ENCODE measurements around the gene TCFL5. TPM values are rescaled to one million over a fixed set of nuclear protein-coding genes. Genes with fewer than 3 reads are reported as not detected.

Gene TCFL5
- total RNA-seq, 1 donor = 23.7 TPM

- H3K4me3 ChIP-seq (ENCODE audit: low read depth, low read length) = no peak overlapping the region
- TF ChIP-seq, protein P1, sequence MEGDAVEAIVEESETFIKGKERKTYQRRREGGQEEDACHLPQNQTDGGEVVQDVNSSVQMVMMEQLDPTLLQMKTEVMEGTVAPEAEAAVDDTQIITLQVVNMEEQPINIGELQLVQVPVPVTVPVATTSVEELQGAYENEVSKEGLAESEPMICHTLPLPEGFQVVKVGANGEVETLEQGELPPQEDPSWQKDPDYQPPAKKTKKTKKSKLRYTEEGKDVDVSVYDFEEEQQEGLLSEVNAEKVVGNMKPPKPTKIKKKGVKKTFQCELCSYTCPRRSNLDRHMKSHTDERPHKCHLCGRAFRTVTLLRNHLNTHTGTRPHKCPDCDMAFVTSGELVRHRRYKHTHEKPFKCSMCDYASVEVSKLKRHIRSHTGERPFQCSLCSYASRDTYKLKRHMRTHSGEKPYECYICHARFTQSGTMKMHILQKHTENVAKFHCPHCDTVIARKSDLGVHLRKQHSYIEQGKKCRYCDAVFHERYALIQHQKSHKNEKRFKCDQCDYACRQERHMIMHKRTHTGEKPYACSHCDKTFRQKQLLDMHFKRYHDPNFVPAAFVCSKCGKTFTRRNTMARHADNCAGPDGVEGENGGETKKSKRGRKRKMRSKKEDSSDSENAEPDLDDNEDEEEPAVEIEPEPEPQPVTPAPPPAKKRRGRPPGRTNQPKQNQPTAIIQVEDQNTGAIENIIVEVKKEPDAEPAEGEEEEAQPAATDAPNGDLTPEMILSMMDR (IDR thresholded peaks at IDR 0.05; ENCODE audit: insufficient read depth, low read length) = no peak
- no peak for DNase-seq (ENCODE audit: low read depth)
Measured at GRCh38 chr20:62834967-62835730, 26.5 kb downstream of the TCFL5 start.

- TF ChIP-seq, protein P1 (IDR thresholded peaks at IDR 0.05; ENCODE audit: insufficient read depth, low read length) = no peak
Measured at GRCh38 chr20:62832951-62833391, 28.7 kb downstream of the TCFL5 start.

DNA sequence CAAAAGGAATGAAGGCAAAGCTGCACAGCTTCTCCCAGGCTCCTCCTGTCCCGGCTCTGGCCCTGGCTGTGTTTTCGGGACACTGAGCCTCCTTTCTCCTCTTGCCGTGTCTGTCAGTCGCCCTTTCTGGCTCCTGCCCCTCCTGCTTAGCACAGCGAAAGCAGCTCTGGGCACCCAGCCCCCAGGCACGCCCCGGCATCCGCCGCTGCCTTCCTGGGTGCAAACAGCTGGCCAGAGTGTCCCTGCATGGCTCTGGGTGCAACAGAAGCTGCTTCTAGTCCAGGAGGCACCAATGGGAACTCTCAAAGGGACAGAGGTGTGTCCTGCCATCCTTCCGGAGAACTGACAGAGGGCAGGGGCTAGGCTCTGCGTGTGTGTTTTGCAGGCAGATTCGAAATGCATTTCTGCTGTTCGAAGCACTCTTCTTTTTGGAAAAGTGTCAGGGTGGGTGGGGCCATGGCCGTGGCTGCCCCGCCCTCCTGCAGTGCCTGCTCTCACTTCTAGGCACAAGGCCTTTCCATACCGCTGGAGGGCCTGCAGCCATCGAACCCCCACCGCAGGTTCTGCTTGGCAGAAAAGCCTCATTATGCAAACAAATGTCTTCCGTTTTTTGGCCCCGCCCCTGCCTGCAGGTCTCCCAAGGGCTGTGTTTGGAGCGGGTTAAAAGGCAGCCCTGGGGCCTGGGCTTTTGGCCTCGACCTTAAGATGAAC lies 29.3 kb downstream of the TCFL5 start:
- no peak for DNase-seq (ENCODE audit: low read depth)
- H3K4me3 ChIP-seq (ENCODE audit: low read depth, low read length) = no peak overlapping the region
- TF ChIP-seq, protein P1 (IDR thresholded peaks at IDR 0.05; ENCODE audit: insufficient read depth, low read length) = no peak

More at GRCh38 chr20:62832951-62833391, 28.7 kb downstream of the TCFL5 start:
- no peak for DNase-seq (ENCODE audit: low read depth)
- no peak overlapping the region for H3K4me3 ChIP-seq (ENCODE audit: low read depth, low read length)

DNA sequence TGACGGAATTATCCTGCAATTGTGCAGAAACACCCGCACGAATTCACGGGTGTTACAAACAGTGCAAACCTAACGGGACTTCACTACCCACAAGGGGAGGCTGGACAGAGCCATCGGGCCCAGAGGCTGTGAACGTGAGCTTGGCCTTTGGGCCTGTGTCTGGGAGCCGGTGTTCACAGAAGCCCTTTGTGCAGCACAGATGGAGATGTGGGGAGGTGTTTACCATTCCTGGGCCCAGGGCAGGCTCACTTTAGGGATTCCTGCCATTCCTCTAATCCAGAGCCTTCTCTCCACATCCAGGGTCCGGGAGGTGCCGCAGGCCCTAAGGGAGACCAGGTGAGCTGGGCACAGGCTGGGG lies 29.8 kb downstream of the TCFL5 start:
- H3K4me3 ChIP-seq (ENCODE audit: low read depth, low read length) = no peak overlapping the region
- DNase-seq (ENCODE audit: low read depth) = no peak
- TF ChIP-seq, protein P1 (IDR thresholded peaks at IDR 0.05; ENCODE audit: insufficient read depth, low read length) = no peak

DNA sequence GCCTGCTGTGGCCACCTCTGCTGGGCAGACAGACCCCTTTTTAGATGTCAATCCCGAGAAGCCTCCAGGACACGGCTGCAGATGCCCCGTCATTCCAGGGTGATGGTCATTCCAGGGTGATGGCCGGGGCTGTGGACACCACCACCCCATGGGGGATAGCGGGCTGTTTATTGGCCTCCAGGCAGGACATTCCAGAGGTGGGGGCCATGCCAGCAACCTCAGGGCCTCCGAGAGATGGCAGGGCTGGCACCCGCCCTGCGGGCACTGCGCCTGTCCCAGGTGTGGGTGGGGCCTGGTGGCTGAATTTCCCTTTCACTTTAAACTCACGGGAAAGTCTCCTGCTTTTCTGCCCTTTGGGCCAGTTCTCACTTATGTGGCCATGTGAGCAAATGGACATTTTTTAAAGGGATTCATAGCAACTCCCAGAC lies 30.2 kb downstream of the TCFL5 start:
- no peak for DNase-seq (ENCODE audit: low read depth)
- H3K4me3 ChIP-seq (ENCODE audit: low read depth, low read length) = no peak overlapping the region
- TF ChIP-seq, protein P1 (IDR thresholded peaks at IDR 0.05; ENCODE audit: insufficient read depth, low read length) = no peak

- TF ChIP-seq, protein P1 (IDR thresholded peaks at IDR 0.05; ENCODE audit: insufficient read depth, low read length) = no peak
- DNase-seq (ENCODE audit: low read depth) = no peak
- no peak overlapping the region for H3K4me3 ChIP-seq (ENCODE audit: low read depth, low read length)
Measured at GRCh38 chr20:62830821-62831220, 30.8 kb downstream of the TCFL5 start.

Measured in fibroblast of the aortic adventitia (primary cell).